Stimulated activated effector memory CD8-positive, alpha-beta T cell treated with anti-CD3 and anti-CD28 coated beads, Interleukin-12 subunit alpha, Interleukin-12 subunit beta, amount 100 ng/mL, for 72 hours (primary cell): ENCODE measurements around the gene GPR161.

Experiments
- ATAC-seq: fragments of 150-1000 bp; cut with Tn5 transposase; 2 replicates; pipeline ENCODE4 v1.10.0; 2021
- DNase-seq, 2 donors: peaks; one replicate each; pipeline ENCODE4 v3.0.0; 2021 to 2022; ENCODE audit warnings: low spot score in 2 of 2
- H3K27ac Mint-ChIP-seq: one replicate; pipeline ENCODE4 v1.8.0; 2022; ENCODE audit warnings: mild to moderate bottlenecking, mixed read lengths
- H3K36me3 Mint-ChIP-seq: one replicate; pipeline ENCODE4 v1.8.0; 2022; ENCODE audit warnings: mild to moderate bottlenecking, mixed read lengths
- H3K4me1 Mint-ChIP-seq: one replicate; pipeline ENCODE4 v1.8.0; 2022; ENCODE audit warnings: mixed read lengths
- H3K4me3 Mint-ChIP-seq: one replicate; pipeline ENCODE4 v1.8.0; 2022; ENCODE audit warnings: mild to moderate bottlenecking, mixed read lengths
- H3K9me3 Mint-ChIP-seq: one replicate; pipeline ENCODE4 v1.8.0; 2022; ENCODE audit warnings: mixed read lengths

The GPR161 gene

DNA sequence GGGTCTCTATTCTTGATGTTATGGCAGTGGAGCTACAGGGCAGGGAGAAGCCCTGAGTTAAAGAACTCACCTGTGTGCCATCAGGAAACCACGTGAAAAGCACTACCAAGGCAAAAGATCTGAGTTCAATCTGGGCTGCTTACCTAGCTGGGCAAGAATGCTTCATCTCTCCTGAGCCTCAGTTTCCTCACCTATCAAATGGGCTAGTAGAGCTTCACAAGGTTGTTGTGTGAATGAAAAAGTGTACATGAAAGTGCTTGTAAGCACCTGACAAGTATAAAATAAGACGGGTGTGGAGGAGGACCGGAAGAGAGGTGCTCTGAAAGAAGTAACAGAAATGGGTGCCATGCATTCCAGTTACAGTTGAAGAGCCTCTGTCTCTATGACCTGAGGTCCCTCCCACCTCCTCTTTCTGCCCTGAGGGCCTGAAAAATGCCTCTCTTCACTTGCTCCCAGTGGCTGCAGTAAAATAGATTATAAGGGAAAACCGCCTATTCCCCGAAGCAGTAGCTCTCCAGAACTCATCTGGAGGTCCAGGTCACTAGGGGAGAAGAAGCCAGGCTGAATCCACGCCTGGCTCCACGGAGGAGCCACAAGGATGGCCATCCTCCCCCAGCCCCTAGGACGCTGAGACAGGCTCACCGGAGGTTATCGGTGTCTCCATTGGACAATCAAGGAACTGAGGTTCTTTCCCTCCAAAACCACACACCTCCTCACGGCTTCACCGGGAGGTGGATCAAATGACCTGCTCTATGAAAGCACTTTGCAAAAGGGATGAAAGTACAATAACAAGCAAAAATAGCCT is 1.4 kb downstream of the GPR161 start:
- no peak for ATAC-seq
- Mint-ChIP-seq H3K27ac (no peak overlapping the region), H3K9me3 (no peaks in the 10 kb centered on the region)

DNA sequence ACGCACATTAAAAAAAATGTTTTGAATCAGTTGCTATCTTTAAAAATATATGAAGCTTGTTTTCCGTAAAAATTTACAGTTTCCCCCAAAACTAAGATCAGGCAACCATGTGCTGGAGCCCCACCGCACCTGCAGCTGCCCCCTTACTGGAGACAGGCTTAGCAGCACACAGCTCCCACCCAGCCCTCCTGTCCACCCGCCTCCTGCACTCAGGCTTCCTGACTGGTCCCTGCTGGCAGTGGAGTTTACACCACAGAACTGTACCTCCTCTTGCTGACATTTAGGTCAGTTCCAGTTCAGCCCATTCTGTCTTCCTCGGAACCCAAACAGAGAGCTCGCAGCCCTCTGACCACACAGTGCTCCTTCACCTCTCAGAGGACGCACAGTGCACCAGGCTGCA is 2.1 kb downstream of the GPR161 start:
- Mint-ChIP-seq H3K27ac (no peak overlapping the region), H3K36me3 (no peaks in the 10 kb centered on the region), H3K9me3 (no peaks in the 10 kb centered on the region), H3K4me1 (peaks cover 25% of the 10 kb centered on the region), H3K4me3 (no peak overlapping the region)
- ATAC-seq (no peak), DNase-seq (no peak)

More for the DNA sequence above, 1.4 kb downstream of the GPR161 start:
- peak in 1 of 2 donors; percentile 45 for DNase-seq
- peak overlapping the region; percentile 94 for H3K4me3 Mint-ChIP-seq
- peaks cover 25% of the 10 kb centered on the region for H3K4me1 Mint-ChIP-seq
- no peaks in the 10 kb centered on the region for H3K36me3 Mint-ChIP-seq

- no peaks in the 10 kb centered on the region for H3K36me3 Mint-ChIP-seq
- ATAC-seq: no peak
- H3K27ac Mint-ChIP-seq: no peak overlapping the region
- H3K9me3 Mint-ChIP-seq: no peaks in the 10 kb centered on the region
- DNase-seq: no peak
- H3K4me1 Mint-ChIP-seq: peaks cover 22% of the 10 kb centered on the region
- H3K4me3 Mint-ChIP-seq: no peak overlapping the region
Observed at GRCh38 chr1:168134132-168134531, 2.6 kb downstream of the GPR161 start.

DNA sequence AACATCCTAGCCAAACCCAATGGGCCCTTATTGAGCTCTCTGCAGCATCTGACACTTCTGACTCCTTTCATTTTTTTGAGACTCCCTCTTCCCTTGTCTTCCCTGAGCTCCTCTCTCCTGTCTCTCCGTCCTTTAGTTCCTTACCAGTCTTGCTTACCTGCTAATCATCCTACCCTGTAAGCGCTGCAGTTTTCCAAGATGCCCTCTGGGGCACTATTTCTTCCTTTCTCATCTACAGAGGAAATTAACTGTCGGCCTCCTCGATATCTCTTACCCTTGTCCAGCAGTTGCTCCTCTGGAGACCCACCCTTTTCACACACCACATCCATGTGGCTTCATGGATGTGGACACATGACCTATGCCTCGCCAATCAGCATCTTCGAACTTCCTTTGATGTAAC is 6.8 kb downstream of the GPR161 start:
- ATAC-seq (no peak), DNase-seq (no peak)
- no peaks in the 10 kb centered on the region for H3K36me3 Mint-ChIP-seq
- no peaks in the 10 kb centered on the region for H3K4me1 Mint-ChIP-seq
- H3K9me3 Mint-ChIP-seq: no peaks in the 10 kb centered on the region
- H3K4me3 Mint-ChIP-seq: no peak overlapping the region
- H3K27ac Mint-ChIP-seq: no peak overlapping the region

GRCh38 chr1:168127503-168127902 is 9.2 kb downstream of the GPR161 start:
- H3K36me3 Mint-ChIP-seq: no peaks in the 10 kb centered on the region
- ATAC-seq: no peak
- no peaks in the 10 kb centered on the region for H3K4me1 Mint-ChIP-seq
- H3K4me3 Mint-ChIP-seq: no peak overlapping the region
- no peaks in the 10 kb centered on the region for H3K9me3 Mint-ChIP-seq
- H3K27ac Mint-ChIP-seq: no peak overlapping the region
- DNase-seq: no peak

- ATAC-seq (no peak), DNase-seq (no peak)
- no peaks in the 10 kb centered on the region for H3K4me1 Mint-ChIP-seq
- H3K4me3 Mint-ChIP-seq: no peak overlapping the region
- H3K9me3 Mint-ChIP-seq: no peaks in the 10 kb centered on the region
- no peaks in the 10 kb centered on the region for H3K36me3 Mint-ChIP-seq
- no peak overlapping the region for H3K27ac Mint-ChIP-seq
Observed at GRCh38 chr1:168125051-168125450, 11.7 kb downstream of the GPR161 start.

- no peaks in the 10 kb centered on the region for H3K4me1 Mint-ChIP-seq
- no peaks in the 10 kb centered on the region for H3K36me3 Mint-ChIP-seq
- no peak overlapping the region for H3K27ac Mint-ChIP-seq
- no peak for DNase-seq
- no peak overlapping the region for H3K4me3 Mint-ChIP-seq
- H3K9me3 Mint-ChIP-seq: no peaks in the 10 kb centered on the region
- no peak for ATAC-seq
Observed at GRCh38 chr1:168121401-168122011, 15.2 kb downstream of the GPR161 start.

- Mint-ChIP-seq H3K36me3 (no peaks in the 10 kb centered on the region), H3K4me3 (no peak overlapping the region), H3K27ac (no peak overlapping the region), H3K9me3 (no peaks in the 10 kb centered on the region), H3K4me1 (no peaks in the 10 kb centered on the region)
- DNase-seq (no peak), ATAC-seq (no peak)
Observed at GRCh38 chr1:168119750-168120149, 17.0 kb downstream of the GPR161 start.

GRCh38 chr1:168116327-168116799 is 20.4 kb downstream of the GPR161 start:
- no peak for DNase-seq
- H3K36me3 Mint-ChIP-seq: no peaks in the 10 kb centered on the region
- H3K4me3 Mint-ChIP-seq: no peak overlapping the region
- no peak for ATAC-seq
- no peaks in the 10 kb centered on the region for H3K9me3 Mint-ChIP-seq
- H3K27ac Mint-ChIP-seq: no peak overlapping the region
- no peaks in the 10 kb centered on the region for H3K4me1 Mint-ChIP-seq

DNA sequence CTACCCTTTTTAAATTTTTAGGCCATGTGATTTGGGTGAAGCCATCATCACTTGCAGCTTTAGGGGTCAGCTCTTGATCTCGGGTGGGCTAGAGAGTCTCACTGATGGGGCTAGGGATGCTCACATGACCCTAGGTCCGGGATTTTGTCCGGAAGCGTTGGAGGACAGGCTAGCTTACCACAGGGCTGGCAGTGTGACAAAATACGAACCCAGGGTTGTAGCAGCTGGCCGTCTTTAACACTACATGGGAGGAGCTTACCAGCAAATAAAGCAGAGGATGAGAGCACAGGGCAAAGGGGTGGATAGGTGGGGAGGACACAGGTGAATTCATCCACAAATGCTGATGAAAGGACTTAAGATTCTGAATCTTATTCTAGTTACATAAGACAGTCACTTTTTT is 21.9 kb downstream of the GPR161 start:
- Mint-ChIP-seq H3K4me3 (no peak overlapping the region), H3K4me1 (no peaks in the 10 kb centered on the region), H3K27ac (no peak overlapping the region), H3K36me3 (no peaks in the 10 kb centered on the region), H3K9me3 (no peaks in the 10 kb centered on the region)
- ATAC-seq (no peak), DNase-seq (no peak)

DNA sequence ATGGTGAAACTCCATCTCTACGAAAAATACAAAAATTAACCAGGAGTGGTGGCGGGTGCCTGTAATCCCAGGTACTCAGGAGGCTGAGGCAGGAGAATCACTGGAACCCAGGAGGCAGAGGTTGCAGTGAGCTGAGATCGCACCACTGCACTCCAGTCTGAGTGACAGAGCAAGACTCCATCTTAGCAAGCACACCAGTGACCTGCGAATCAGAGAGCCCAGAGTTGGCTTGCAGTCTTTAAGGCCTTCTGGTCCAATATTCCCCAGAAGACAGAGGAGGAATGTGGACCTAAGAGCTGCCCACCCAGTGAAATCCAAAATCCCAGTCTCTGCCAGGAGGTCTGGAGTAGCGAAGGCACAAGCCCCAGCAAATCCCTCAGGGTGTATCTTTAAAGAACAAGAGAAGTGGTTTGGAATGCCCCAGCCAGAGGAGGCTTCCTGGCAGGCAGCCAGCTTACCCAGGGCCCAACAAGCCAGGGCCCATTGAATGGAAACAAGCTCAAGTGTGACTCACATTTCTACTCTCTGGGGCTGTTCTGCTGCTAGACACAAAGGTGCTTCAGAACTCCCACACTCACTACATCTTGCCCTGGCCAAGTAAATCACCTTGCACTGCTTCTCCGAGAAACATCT is 23.9 kb downstream of the GPR161 start:
- no peak overlapping the region for H3K4me3 Mint-ChIP-seq
- ATAC-seq (peak; percentile 85), DNase-seq (peak; percentile 7 to 54)
- H3K9me3 Mint-ChIP-seq: no peaks in the 10 kb centered on the region
- H3K4me1 Mint-ChIP-seq: no peaks in the 10 kb centered on the region
- H3K36me3 Mint-ChIP-seq: no peaks in the 10 kb centered on the region
- no peak overlapping the region for H3K27ac Mint-ChIP-seq

- no peak overlapping the region for H3K4me3 Mint-ChIP-seq
- H3K36me3 Mint-ChIP-seq: no peaks in the 10 kb centered on the region
- DNase-seq (no peak), ATAC-seq (no peak)
- no peaks in the 10 kb centered on the region for H3K4me1 Mint-ChIP-seq
- H3K27ac Mint-ChIP-seq: no peak overlapping the region
- no peaks in the 10 kb centered on the region for H3K9me3 Mint-ChIP-seq
Observed at GRCh38 chr1:168110896-168111545, 25.7 kb downstream of the GPR161 start.

DNA sequence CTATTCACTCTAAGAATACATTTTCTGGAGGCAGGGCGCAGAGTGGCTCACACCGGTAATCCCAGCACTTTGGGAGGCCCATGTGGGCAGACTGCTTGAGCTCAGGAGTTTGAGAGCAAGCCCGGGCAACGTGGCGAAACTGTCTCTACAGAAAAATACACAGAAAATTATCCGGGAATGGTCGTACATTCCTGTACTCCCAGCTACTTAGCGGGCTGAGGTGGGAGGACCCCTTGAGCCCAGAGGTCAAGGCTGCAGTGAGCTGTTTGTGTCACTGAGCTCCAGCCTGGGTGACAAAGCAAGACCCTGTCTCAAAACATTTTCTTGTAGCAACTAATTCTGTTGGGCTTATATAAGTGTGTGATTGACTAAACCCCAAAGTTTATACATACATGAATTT is 30.5 kb downstream of the GPR161 start:
- Mint-ChIP-seq H3K4me3 (no peak overlapping the region), H3K4me1 (no peaks in the 10 kb centered on the region), H3K9me3 (no peaks in the 10 kb centered on the region), H3K27ac (no peak overlapping the region), H3K36me3 (no peaks in the 10 kb centered on the region)
- ATAC-seq: no peak
- no peak for DNase-seq

DNA sequence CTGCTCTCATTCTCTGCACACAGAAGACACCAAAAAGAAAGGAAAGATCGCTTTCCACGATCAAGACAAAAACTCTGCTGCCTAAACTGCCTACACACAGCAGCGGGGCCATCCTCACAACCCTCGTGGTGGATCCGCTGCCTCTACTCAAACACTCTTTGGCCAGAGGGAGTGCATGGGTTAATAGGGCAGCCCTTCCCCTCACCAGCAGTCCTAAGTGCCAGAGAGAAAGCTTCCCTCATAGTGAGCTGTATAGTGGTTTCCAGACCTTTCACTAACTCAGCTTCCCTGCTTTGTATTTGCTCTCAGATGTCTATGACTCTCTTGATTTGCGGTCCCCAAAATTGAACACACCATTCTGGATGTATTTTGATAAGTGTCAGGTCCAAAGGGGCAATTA is 30.9 kb downstream of the GPR161 start:
- Mint-ChIP-seq H3K36me3 (no peaks in the 10 kb centered on the region), H3K27ac (no peak overlapping the region), H3K4me3 (no peak overlapping the region), H3K9me3 (no peaks in the 10 kb centered on the region), H3K4me1 (no peaks in the 10 kb centered on the region)
- ATAC-seq (no peak), DNase-seq (no peak)

DNA sequence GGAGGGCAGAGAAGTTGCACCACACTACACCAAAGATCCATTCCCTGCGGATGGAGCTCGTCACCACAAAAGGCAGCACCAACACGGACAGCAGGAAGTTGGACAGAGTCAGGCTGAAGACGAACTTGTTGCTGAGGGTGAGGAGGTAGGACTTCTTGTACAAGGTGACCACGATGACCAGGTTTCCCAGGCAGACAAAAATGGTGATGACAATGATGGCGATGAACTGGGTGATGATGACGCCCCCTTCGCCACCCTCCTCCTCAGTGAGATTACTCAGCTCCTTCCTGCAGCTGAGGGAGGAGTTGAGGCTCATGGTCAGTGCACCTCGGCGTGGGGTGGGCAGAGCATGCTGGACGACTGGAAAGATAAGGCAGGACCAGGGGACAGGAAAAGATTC is 32.2 kb downstream of the GPR161 start:
- no peak for DNase-seq
- no peaks in the 10 kb centered on the region for H3K9me3 Mint-ChIP-seq
- no peak overlapping the region for H3K27ac Mint-ChIP-seq
- no peaks in the 10 kb centered on the region for H3K4me1 Mint-ChIP-seq
- ATAC-seq: no peak
- no peak overlapping the region for H3K4me3 Mint-ChIP-seq
- no peaks in the 10 kb centered on the region for H3K36me3 Mint-ChIP-seq
